AG04449 (cell line): ENCODE measurements around the gene MGST2.

Source experiments
- CTCF ChIA-PET: fragments of 350-600 bp; formaldehyde crosslinking; extraction: SDS; loops from one replicate; lab custom pipeline; 2021; ENCODE audit warnings: antibody characterized with exemption; lab: Yijun Ruan, JAX
- POLR2A ChIA-PET: fragments of 400-600, 350-600 bp; formaldehyde crosslinking; extraction: SDS; loops from one replicate; lab custom pipeline; 2020; ENCODE audit warnings: antibody characterized with exemption, inconsistent platforms; lab: Yijun Ruan, JAX
- DNase-seq: peaks from one replicate; pipeline ENCODE4 v3.0.0-alpha.2; 2010; ENCODE audit warnings: low read depth, low spot score
- H3K4me3 ChIP-seq: 2 replicates; pipeline ENCODE4 v1.5.1; 2011; ENCODE audit warnings: low read depth, mild to moderate bottlenecking, control low read depth, low read length
- TF ChIP-seq, protein P1 (sequence below): IDR thresholded peaks from one replicate; pipeline ENCODE4 v1.5.1; 2011; ENCODE audit warnings: mild to moderate bottlenecking, moderate library complexity, low read length, control low read depth, inconsistent platforms; ENCODE audit not compliant: insufficient read depth; ENCODE audit errors: missing control alignments

The MGST2 gene

GRCh38 chr4:139658586-139659382 is 6.8 kb upstream of the MGST2 start:
- CTCF ChIA-PET = interaction anchor here (1.0 to 18.1 kb wide), 13 partner anchors 7 to 671 kb away, joined by 3 to 554 read pairs (median 4); partner anchors contain the start of gene MGST2
- POLR2A ChIA-PET = no interaction called here
- no peak for DNase-seq
- TF ChIP-seq, protein P1, sequence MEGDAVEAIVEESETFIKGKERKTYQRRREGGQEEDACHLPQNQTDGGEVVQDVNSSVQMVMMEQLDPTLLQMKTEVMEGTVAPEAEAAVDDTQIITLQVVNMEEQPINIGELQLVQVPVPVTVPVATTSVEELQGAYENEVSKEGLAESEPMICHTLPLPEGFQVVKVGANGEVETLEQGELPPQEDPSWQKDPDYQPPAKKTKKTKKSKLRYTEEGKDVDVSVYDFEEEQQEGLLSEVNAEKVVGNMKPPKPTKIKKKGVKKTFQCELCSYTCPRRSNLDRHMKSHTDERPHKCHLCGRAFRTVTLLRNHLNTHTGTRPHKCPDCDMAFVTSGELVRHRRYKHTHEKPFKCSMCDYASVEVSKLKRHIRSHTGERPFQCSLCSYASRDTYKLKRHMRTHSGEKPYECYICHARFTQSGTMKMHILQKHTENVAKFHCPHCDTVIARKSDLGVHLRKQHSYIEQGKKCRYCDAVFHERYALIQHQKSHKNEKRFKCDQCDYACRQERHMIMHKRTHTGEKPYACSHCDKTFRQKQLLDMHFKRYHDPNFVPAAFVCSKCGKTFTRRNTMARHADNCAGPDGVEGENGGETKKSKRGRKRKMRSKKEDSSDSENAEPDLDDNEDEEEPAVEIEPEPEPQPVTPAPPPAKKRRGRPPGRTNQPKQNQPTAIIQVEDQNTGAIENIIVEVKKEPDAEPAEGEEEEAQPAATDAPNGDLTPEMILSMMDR = no peak
- H3K4me3 ChIP-seq = no peak overlapping the region

DNA sequence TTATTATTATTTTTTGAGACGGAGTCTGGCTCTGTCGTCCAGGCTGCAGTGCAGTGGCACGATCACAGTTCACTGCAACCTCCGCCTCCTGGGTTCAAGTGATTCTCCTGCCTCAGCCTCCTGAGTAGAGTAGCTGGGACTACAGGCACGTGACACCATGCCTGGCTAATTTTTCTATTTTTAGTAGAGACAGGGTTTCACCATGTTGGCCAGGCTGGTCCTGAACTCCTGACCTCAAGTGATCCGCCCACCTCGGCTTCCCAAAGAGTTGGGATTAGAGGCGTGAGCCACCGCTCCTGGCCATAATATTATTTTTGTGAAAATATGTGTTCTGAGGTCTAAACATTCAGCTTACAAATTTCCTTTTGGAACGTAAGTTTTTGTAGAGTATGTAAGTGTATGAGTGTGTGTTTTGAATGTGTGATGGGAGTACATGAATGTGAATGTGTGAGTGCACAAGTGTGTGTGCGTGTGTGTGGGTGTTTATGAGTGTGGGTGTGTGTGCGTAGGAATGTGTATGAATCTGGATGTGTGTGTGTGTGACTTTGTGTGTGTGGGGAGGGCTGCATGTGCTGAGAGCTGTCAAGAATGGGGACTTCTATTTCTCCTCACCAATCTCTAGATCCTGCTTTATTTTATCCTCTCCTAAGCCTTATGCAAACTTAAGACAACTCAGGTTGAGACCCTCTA is 5.7 kb upstream of the MGST2 start:
- no peak overlapping the region for H3K4me3 ChIP-seq
- ChIA-PET POLR2A (no interaction called here), CTCF (interaction anchor here (0.9 to 18.1 kb wide), 5 partner anchors 8 to 78 kb away, joined by 3 to 554 read pairs (median 14); no protein-coding TSS in a partner anchor)
- TF ChIP-seq, protein P1 = no peak
- no peak for DNase-seq

DNA sequence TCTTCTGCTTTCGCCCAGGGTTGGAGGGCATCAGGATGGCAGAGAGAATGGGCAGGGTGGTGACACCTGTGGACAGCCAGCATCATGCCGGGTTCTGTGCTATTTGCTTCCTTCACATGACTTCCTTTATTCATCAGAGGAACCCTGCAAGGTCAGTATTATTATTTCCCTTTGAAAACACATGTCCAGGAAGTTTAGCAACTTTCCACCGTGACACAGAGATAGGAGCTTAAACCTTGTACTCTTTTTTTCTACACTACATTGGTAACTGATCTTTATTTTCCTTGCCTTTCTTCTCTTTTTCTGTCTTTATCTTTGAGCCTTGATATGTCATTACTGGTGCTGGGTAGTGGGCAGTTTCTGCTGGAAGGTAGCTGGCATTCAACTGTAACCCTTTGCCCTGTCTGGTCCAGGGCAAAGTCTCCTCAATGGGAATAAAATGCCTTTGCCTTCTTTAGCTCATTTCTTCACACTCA is 5.0 kb upstream of the MGST2 start:
- DNase-seq = no peak
- CTCF ChIA-PET = interaction anchor here (0.9 to 18.1 kb wide), 4 partner anchors 9 to 72 kb away, joined by 3 to 554 read pairs (median 8); no protein-coding TSS in a partner anchor
- TF ChIP-seq, protein P1 = no peak
- no peak overlapping the region for H3K4me3 ChIP-seq
- POLR2A ChIA-PET = no interaction called here

DNA sequence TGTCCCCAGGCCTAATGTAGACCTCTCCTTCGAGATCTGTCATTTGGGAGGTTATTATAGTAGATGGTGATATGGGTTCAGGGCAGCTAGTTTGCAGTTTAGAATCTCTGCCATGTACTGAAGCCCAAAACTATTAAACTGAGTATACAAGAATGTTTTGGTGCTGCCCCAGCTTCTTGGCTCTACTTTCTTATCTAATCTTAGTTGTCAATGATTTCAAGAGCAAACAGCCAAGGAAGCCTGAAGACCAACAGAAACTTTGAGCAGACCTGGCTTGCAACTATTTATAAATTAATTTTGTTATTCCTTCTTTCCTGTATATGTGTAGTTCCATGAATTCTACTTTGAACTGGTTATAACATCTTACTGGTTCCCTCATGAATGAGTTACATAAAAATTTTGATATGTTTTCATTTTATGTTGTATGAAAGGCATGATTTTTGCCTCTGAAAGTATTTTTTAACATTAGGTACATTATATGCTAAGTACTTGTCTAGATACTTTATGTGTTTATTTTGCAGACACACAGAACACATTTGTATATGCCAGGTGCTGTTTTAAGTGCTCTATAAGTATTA is 2.0 kb upstream of the MGST2 start:
- H3K4me3 ChIP-seq = no peak overlapping the region
- ChIA-PET CTCF (interaction anchor here (1.2 to 5.1 kb wide), 6 partner anchors 7 to 697 kb away, joined by 3 to 61 read pairs (median 4); no protein-coding TSS in a partner anchor), POLR2A (no interaction called here)
- DNase-seq = no peak
- TF ChIP-seq, protein P1 = no peak

- H3K4me3 ChIP-seq = no peak overlapping the region
- DNase-seq = no peak
- TF ChIP-seq, protein P1 = no peak
- CTCF ChIA-PET = interaction anchor here (1.2 to 5.1 kb wide), 3 partner anchors 8 to 61 kb away, joined by 3 to 61 read pairs (median 5); no protein-coding TSS in a partner anchor
- POLR2A ChIA-PET = no interaction called here
These were observed 1.2 kb upstream of the MGST2 start for GRCh38 chr4:139664442-139664841.
